OCI-LY3 (cell line): ENCODE results near the gene CPT2.

Experiments used
- H2AFZ ChIP-seq: fragments of 200-600, 300-600 bp; shearing (Covaris generic); 2 replicates; pipeline ENCODE4 v1.6.0; 2014; ENCODE audit warnings: antibody characterized with exemption, low read depth, low read length
- H3K27ac ChIP-seq: fragments of 200-600, 300-600 bp; sonication (generic); 2 replicates; pipeline ENCODE4 v1.5.1; 2014; ENCODE audit warnings: mild to moderate bottlenecking, low read length, moderate library complexity, mixed read lengths
- H3K27me3 ChIP-seq: fragments of 200-600, 300-600 bp; sonication (generic); 2 replicates; pipeline ENCODE4 v1.6.1; 2014; ENCODE audit warnings: low read depth, low read length, mixed read lengths
- H3K36me3 ChIP-seq: fragments of 200-600, 300-600 bp; sonication (generic); replicated peaks from 2 replicates; pipeline ENCODE3; 2014; ENCODE audit warnings: low read depth, low read length, mixed read lengths
- H3K4me1 ChIP-seq: fragments of 300-600, 200-600 bp; sonication (generic); 2 replicates; pipeline ENCODE4 v1.6.1; 2014; ENCODE audit warnings: low read length, mixed read lengths
- H3K4me2 ChIP-seq: fragments of 200-600, 300-600 bp; sonication (generic); 2 replicates; pipeline ENCODE4 v1.6.1; 2014; ENCODE audit warnings: low read length, mixed read lengths
- H3K4me3 ChIP-seq: fragments of 300-600, 200-600 bp; sonication (generic); 2 replicates; pipeline ENCODE4 v1.5.1; 2014; ENCODE audit warnings: antibody characterized with exemption, mild to moderate bottlenecking, low read length, moderate library complexity
- H3K79me2 ChIP-seq: fragments of 300-600, 200-600 bp; shearing (Covaris generic); 2 replicates; pipeline ENCODE4 v1.6.1; 2014; ENCODE audit warnings: mild to moderate bottlenecking, low read length, mixed read lengths
- H3K9ac ChIP-seq: fragments of 300-600, 200-600 bp; shearing (Covaris generic); 2 replicates; pipeline ENCODE4 v1.6.0; 2014; ENCODE audit warnings: mild to moderate bottlenecking, low read length, moderate library complexity
- H3K9me3 ChIP-seq: fragments of 200-600, 300-600 bp; shearing (Covaris generic); 2 replicates; pipeline ENCODE4 v1.6.1; 2014; ENCODE audit warnings: low read length, mixed read lengths; ENCODE audit not compliant: insufficient read depth
- H4K20me1 ChIP-seq: fragments of 200-600, 300-600 bp; sonication (generic); 2 replicates; pipeline ENCODE4 v1.6.1; 2016; ENCODE audit warnings: low read length, mixed read lengths; ENCODE audit not compliant: insufficient read depth
- EZH2phosphoT487 ChIP-seq: fragments of 200-600 bp; shearing (Covaris generic); IDR thresholded peaks from 2 replicates; pipeline ENCODE4 v1.6.1; 2018; ENCODE audit warnings: antibody characterized with exemption, mixed run types, low read depth
- TF ChIP-seq, protein P1 (sequence below): fragments of 200-600, 300-600 bp; sonication (generic); IDR thresholded peaks from 2 replicates; pipeline ENCODE4 v1.5.1; 2014; ENCODE audit warnings: antibody characterized with exemption, low read length, low read depth

CPT2 gene

DNA sequence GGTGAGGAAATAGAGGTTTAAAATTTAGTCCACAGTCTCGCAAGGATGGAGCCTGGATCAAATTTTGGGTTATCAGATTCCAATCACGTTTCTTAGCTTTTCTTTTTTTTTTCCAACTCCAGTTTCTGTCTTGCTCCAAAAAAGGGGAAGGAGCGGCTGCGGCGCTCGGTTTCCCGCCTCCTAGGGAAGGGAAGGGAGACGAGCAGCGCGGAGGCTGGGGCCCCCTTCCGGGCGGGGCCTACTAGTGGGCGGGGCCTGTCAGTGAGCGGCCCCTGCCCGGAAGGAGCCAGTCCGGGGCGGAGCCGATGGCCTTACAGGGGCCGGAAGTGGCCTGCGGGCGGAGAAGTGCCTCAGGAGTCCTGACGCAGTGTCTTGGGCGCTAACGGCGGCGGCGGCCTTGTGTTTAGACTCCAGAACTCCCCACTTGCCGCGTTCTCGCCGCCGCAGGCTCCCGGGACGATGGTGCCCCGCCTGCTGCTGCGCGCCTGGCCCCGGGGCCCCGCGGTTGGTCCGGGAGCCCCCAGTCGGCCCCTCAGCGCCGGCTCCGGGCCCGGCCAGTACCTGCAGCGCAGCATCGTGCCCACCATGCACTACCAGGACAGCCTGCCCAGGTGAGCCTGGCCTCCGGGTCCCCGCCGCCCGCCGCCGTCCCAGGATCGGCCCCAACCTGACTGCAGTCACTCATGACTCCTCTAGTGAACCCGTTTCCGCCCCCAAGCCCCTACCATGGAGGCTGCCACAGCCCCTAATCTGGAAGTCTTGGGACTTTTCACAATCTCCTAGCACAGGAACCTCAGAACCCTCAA is at the start of gene CPT2:
CPT2 (plus strand) TSS at position 340 of the 806 bp plus-strand sequence; CDS start at position 460, 120 bp downstream.
- H2AFZ ChIP-seq, result peak within 1 kb of the TSS; percentile 97
- H3K4me2 ChIP-seq, result peak within 1 kb of the TSS; percentile 98
- H3K9me3 ChIP-seq, result no peaks in the 10 kb centered on the region
- H4K20me1 ChIP-seq, result no peaks in the 10 kb centered on the region
- H3K4me1 ChIP-seq, result peaks cover 13% of the 10 kb centered on the region
- TF ChIP-seq, protein P1, sequence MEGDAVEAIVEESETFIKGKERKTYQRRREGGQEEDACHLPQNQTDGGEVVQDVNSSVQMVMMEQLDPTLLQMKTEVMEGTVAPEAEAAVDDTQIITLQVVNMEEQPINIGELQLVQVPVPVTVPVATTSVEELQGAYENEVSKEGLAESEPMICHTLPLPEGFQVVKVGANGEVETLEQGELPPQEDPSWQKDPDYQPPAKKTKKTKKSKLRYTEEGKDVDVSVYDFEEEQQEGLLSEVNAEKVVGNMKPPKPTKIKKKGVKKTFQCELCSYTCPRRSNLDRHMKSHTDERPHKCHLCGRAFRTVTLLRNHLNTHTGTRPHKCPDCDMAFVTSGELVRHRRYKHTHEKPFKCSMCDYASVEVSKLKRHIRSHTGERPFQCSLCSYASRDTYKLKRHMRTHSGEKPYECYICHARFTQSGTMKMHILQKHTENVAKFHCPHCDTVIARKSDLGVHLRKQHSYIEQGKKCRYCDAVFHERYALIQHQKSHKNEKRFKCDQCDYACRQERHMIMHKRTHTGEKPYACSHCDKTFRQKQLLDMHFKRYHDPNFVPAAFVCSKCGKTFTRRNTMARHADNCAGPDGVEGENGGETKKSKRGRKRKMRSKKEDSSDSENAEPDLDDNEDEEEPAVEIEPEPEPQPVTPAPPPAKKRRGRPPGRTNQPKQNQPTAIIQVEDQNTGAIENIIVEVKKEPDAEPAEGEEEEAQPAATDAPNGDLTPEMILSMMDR, result no peak
- TF ChIP-seq EZH2phosphoT487, result no peak
- peaks cover 15% of the 10 kb centered on the region for H3K79me2 ChIP-seq
- no peaks in the 10 kb centered on the region for H3K27me3 ChIP-seq
- H3K27ac ChIP-seq, result peak within 1 kb of the TSS; percentile 62
- peak within 1 kb of the TSS; percentile 98 for H3K9ac ChIP-seq
- H3K36me3 ChIP-seq, result no peaks in the 10 kb centered on the region
- H3K4me3 ChIP-seq, result peak within 1 kb of the TSS; percentile 98

GRCh38 chr1:53147174-53147573 is 49.5 kb upstream of the CPT2 start:
- H3K4me3 ChIP-seq, result no peak overlapping the region
- H3K27me3 ChIP-seq, result no peaks in the 10 kb centered on the region
- H3K4me1 ChIP-seq, result no peaks in the 10 kb centered on the region
- TF ChIP-seq EZH2phosphoT487, result no peak
- TF ChIP-seq, protein P1, result no peak
- no peak overlapping the region for H3K27ac ChIP-seq
- H3K9ac ChIP-seq, result no peak overlapping the region
- H3K4me2 ChIP-seq, result no peak overlapping the region
- H4K20me1 ChIP-seq, result no peaks in the 10 kb centered on the region
- no peak overlapping the region for H2AFZ ChIP-seq
- no peaks in the 10 kb centered on the region for H3K79me2 ChIP-seq
- H3K36me3 ChIP-seq, result no peaks in the 10 kb centered on the region
- no peaks in the 10 kb centered on the region for H3K9me3 ChIP-seq

DNA sequence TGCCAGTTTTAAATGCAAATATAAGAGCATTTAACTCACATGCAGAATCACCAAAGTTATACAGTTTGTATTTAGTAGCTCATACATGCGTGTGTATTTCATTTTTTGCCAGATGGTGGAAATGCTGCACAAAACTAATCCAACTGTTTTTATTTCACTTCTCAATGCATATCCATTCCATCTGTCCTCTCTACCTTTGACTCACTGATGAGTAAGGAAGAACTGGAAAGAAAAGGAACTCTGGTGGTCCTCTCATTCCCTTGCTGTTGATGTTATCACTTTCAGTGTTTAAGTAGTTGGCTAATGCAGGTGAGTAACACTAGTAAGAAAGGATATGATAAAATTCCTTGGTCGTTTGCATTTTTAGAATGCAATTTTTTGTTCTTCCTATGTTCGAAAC is 48.5 kb upstream of the CPT2 start:
- Histone ChIP-seq H3K9ac (no peak overlapping the region), H3K36me3 (no peaks in the 10 kb centered on the region), H3K4me1 (no peaks in the 10 kb centered on the region), H3K27me3 (no peaks in the 10 kb centered on the region), H3K79me2 (no peaks in the 10 kb centered on the region), H3K27ac (no peak overlapping the region), H4K20me1 (no peaks in the 10 kb centered on the region), H3K9me3 (no peaks in the 10 kb centered on the region), H2AFZ (no peak overlapping the region), H3K4me2 (no peak overlapping the region), H3K4me3 (no peak overlapping the region)
- no peak for TF ChIP-seq EZH2phosphoT487

GRCh38 chr1:53153752-53154151 is 42.9 kb upstream of the CPT2 start:
- TF ChIP-seq, protein P1, result no peak
- TF ChIP-seq EZH2phosphoT487, result no peak
- Histone ChIP-seq H3K4me3 (no peak overlapping the region), H3K9me3 (no peaks in the 10 kb centered on the region), H3K27ac (no peak overlapping the region), H4K20me1 (no peaks in the 10 kb centered on the region), H3K4me2 (no peak overlapping the region), H3K79me2 (no peaks in the 10 kb centered on the region), H2AFZ (no peak overlapping the region), H3K4me1 (no peaks in the 10 kb centered on the region), H3K27me3 (no peaks in the 10 kb centered on the region), H3K9ac (no peak overlapping the region), H3K36me3 (no peaks in the 10 kb centered on the region)
